Hypothalamus (tissue), 51 donors: ENCODE results near the gene ADA.
"Not testable (repeated sequence)": the region's sequence is repeated elsewhere in the genome, so short reads cannot be mapped to it uniquely, and the experiment has no call there.

Experiments used
- DNase-seq, 51 donors: peaks; one replicate each; lab custom pipeline; 2025; lab: John Stamatoyannopoulos, UW

Gene ADA

DNA sequence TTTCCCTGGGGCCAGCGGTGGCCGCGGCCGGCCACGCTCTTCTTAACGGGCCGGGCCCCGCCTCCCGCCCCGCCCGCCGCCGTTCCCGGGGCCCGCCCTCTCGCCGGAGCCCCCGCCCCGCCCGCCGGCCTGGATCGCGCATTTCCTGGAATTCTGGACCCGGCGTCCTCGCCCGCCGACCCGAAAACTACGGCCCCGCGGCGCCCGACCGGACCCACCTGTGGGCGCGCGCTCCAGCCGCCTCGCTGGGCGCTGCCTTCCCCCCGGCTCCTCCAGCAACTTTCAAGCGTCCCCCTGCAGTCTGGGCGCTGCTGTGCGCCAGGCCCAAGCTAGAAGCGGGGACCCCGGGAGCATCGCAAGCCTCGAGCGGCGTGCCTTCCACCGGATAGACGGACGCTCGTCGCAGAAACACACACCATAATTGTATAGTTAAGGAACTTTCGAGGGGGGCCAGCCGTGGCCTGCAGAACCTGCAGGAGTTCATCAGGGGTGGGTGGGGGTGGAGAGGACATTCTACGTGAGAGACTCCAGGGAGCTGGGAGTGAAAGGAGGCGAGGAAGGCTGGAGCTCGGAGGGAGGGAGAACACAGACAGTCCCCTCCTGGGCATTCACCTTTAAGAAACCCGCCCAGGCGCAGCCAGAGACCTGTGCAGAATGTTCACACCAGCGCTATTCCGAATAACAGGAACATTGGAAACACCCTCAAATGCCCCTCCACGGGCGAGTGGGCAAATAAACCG, at the start of gene ADA:
TSS of gene ADA (minus strand) at position 16 of the 740 bp plus-strand sequence. CDS start 92 bp downstream, outside the sequence.
- DNase-seq: peak in 27 of 51 donors; percentile 8 to 75 (median 40)

DNA sequence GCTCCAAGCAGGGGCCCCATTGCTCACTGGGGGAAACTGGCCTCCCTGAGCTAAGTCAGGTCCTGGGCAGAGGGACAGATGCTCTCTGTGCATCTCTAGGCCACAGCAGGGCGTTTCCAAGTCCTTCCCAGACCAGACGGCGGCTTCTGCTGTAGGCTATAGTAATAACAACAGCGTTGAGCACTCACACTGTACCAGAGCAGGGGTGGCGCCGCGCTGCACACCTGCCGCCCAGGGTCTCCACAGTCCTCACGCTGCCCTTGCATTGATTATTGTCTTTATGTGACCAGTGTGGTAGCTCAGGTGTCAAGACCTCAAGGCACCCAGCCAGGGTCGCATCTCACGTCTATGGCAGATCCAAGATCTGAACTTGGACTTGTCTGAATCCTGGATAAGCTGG, 48.8 kb upstream of the ADA start:
- DNase-seq: no peak

DNA sequence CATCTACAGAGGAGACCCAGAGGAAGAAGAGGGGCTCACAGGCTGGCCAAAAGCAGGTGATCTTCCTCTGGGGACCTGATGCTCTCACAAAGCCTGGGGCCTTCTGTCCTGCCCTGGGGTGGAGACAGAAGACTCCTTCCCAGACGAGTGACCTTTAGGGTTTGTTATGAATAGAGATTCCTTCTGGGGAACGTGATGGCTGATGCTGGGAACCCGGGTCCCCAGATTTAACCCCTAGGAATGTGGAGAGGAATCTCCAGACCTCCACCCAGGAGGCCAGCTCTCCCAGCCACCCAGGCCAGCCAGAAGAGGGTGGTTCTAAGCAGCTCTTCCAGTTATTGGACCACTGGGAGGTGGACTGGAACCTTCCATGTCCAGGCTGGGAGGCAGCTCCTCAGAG, 46.9 kb upstream of the ADA start:
- DNase-seq: no peak

DNA sequence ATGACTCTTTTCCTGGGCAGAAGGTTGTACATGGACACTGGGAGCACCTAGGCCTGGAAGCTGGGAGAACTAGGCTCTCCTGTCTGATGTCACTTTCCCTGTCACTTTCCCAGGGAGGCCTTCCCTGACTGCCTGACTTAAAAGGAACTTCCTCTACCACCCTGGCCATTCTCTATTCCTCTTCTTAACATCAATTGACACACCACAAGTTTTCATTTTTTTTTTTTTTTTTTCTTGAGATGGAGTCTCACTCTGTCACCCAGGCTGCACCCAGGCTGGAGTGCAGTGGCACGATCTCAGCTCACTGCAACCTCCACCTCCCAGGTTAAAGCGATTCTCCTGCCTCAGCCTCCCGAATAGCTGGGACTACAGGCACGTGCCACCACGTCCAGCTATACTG, 45.5 kb upstream of the ADA start:
- not testable (repeated sequence) for DNase-seq

DNA sequence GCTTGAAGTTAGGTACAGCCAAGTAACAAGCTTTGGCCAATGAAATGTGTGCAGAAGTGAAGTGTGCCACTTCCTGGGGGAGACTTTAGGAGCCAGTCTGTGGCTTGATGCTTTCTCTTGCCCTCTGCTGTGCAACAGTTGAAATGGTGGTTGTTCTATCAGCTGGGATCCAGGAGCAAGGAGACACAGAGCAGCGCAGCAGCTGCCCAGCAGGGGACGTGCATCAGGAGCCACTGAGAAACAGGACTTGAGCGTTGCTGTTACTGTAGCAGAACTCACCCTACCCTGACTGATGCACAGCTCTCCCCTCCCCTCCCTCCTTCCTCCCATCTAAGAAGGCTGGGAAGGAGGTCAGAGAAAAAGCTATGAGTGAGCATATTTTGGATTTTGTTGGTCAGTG, 44.8 kb upstream of the ADA start:
- no peak for DNase-seq

DNA sequence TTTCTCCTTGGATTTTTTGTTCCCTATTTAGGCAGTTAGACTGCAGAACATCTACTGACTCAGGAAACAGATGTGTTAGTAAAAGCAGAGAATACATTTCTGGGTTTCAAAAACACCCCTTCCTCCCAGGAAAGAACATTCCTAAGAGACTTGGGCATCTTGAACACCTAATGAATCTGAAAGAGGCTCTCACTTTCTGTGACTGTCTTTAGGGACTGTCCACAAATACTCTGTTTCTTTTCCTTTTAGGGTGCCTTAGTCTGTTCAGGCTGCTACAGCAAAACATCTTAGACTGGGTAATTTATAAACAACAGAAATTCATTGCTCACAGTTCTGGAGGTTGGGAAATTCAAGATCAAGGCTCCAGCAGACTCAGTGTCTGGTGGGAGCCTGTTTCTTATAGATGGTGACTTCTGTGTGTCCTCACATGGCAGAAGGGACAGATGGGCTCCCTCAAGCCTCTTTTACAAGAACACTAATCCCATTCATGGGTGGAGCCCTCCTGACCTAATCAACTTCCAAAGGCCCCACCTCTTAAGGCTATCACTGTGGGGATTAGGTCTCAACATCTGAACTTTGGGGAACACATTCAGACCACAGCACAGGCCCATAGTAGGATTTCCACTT, 44.3 kb upstream of the ADA start:
- no peak for DNase-seq

DNA sequence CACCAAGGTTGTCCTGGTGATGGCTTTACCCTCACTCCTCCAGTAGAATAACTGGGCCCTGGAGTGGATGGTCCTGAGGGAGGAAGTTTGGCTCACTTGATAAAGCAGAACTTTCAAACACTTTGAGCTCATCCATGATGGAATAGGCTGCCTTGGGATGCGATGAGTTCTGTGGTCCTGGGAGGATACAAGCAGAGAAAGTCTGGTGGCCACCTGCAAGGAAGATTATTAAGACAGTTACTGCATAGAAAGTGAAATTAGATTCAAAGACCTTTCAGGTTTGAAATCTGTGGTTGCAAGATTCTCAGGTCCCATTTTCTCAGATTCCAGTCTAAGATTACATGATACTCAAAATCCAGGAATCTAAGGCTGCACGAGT, 43.8 kb upstream of the ADA start:
- no peak for DNase-seq

DNA sequence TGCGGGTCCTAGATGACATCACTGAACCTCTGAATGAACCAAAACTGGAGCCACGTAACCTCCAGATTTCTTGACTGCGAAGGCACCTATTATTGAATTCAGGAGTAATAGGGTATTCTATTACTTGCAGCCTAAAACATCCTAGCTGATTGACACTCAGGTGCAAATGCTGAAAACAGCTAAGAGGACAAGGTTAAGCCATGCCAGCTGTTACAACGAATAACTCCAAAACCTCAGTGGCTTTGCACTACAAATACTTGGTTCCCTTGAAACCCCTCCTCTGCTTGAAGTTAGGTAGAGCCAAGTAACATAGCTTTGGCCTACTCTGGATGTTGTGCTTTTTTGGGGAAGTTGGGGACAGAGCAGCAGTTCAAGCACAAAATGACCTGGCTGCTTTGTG, 42.7 kb upstream of the ADA start:
- no peak for DNase-seq

DNA sequence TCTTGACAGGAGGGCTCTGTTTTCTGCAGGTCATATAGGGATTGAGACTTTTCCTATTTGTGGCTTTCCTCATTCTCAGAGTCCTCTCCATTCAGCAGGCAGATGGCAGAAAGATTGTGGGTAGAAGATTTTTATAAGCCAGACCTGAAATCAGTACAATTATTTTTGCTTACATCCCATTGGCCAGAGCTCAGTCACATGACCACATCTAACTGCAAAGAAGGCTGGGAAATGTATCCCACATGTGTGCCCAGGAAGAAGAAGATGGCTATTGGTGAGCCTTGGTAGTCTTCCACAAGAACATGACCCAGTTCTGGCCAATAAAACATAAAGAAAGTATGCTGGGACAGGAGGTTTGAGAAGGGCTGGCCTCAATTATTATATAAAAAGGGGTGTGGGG, 42.1 kb upstream of the ADA start:
- DNase-seq: no peak

DNA sequence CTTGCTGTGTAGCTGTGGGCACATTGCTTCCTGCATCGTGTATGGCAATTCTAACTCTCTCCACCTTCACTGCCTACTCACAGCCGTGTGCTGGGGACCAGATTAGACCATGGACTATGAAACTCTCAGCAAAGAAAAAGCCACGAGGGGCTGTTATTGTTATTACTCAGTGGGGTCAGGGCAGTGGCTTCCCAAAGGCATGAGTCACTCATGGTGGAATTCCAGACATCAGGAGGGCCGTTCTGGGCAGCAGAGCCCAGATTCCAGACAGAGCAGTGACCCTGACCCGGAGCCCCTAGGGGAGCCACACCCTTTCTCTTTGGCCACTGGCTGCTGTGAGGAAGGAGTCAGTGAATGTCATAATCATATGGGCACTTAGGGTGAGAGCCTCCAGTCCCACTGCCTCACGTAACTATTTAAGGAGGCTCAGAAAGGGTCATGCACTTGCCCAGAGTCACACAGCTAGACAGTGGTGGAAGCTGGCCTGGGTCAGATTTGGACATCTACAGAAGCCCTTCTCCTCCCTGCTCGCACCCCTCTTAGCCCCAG, 41.5 kb upstream of the ADA start:
- peak in 1 of 51 donors; percentile 14 for DNase-seq

DNA sequence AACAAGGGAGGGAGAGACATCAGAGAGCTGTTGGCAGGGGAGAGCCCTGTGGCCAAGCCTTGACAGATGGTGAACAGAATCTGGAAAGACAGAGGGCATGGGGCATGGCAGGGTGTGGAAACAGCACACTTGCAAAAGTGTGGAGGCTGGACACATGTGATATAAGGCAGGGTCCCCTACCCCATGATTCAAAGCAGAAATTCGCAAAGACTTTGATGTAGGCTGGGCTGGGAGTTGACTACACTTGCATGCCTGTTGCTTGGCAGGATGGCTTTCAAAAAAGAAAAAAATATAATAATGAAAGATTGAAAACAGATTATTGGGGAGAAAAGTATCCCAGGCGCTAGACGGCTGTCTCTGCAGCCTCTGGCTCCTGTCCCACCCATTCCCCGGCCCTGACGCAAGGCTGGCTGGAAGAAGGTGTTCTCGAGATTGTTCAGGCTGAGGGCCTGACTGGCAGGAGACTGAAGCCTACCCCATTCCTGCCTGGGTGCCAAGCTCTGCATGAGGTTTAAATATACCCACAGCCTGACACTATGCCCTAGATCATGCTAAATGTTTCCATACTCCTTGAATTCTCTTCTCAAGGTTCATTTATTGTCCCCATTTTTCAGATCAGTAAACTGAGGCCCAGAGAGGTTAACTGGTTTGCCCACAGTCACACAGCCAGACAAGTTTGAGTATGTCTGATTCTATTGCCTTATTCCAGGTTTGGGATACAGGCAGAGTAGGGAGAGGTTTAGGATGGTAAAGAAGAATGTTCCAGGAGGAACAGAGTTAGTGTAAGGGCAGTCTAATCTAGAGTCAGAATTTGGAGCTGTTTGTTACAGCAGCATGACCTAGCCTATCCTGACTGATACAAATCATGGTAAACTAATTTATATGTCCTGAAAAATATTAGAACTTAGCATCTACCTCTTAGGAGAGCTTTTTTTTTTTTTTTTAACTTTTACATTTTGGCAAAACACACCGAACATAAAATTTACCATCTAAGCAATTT, 40.2 kb upstream of the ADA start:
- peak in 1 of 51 donors; percentile 12 for DNase-seq

DNA sequence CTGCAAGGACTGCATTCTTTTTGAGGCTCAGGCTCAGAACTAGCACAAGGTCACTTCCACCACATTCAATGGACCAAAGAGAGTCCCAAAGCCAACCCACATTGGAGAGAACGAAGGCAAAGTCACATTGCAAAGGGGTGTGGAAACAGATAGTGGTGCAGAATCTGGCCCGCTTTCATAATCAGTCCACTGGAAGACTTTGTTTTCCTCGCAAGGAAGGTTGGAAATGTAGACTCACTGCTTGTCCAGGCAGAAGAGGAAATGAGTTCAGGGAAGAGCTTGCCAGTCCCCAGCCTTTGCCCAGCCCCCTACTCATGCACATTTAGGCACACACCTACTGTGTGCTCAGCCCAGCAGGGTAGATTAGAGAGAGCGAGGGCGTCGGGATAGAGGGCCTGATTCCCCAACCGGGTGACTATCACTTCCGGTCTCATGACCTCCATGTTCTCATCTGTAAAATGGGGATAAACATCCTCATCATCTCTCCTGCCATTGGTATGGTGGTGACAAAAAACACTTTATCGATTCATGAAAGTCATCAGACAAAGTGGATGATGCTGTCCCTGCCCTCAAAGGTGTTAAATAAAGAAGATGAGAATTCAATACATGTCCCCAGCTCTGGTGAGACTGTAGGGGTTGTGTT, 39.4 kb upstream of the ADA start:
- DNase-seq: no peak

DNA sequence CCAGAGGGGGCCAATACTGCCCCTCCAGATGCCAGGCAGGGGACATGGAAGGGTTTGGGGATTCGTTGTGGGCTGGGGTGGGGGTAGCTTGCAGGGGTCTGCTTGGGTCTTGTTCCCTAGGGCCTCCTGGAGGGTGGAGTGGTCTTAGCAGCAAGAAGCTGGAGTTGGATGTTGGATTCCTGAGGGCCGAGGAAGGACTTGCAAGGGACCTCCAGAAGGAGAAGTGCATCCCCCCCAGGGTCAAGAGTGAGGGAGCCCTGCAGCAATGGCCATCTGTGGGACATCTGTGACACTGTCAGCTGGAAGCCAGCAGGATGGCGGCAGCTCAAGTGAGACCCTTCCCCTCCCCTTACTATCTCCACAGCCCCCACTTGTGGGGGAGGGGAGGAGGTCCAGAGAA, 38.3 kb upstream of the ADA start:
- no peak for DNase-seq

DNA sequence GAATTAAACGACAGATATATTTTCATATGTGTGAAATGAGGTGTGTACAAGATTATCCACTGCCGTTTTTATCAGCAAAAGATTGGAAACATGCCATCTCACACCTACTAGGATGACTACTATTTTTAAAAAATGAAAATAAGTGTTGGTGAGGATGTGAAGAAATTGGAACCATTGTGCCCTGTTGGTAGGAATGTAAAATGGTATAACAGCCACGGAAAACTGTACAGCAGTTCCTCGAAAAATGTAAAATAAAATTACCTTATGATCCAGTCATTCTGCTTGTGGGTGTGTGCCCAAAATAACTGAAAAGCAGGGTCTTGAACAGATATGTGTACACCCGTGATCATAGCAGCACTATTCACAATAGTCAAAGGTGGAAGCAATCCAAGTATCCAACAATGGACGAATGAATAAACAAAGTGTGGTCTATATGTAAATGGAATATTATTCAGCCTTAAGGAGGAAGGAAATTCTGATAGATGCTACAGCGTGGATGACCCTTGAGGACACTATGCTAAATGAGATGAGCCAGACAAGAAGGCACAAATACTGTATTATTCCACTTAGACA, 36.6 kb upstream of the ADA start:
- peak in 1 of 51 donors; percentile 20 for DNase-seq

DNA sequence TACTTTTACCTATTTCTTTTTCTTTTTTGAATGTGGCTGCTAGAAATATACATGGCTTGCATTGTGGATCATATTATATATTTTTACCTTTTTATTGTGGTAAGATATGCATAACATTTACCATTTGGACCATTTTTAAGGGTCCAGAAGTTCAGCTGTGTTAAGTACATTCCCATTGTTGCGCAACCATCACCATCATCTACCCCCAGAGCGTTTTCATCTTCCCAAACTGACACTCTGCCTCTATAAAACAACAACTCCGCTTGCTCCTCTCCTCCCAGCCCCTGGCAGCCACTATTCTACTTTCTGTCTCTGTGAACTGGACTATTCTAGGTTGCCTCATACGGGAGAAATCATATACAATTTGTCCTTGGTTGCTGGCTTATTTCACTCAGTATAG, 35.4 kb upstream of the ADA start:
- no peak for DNase-seq

DNA sequence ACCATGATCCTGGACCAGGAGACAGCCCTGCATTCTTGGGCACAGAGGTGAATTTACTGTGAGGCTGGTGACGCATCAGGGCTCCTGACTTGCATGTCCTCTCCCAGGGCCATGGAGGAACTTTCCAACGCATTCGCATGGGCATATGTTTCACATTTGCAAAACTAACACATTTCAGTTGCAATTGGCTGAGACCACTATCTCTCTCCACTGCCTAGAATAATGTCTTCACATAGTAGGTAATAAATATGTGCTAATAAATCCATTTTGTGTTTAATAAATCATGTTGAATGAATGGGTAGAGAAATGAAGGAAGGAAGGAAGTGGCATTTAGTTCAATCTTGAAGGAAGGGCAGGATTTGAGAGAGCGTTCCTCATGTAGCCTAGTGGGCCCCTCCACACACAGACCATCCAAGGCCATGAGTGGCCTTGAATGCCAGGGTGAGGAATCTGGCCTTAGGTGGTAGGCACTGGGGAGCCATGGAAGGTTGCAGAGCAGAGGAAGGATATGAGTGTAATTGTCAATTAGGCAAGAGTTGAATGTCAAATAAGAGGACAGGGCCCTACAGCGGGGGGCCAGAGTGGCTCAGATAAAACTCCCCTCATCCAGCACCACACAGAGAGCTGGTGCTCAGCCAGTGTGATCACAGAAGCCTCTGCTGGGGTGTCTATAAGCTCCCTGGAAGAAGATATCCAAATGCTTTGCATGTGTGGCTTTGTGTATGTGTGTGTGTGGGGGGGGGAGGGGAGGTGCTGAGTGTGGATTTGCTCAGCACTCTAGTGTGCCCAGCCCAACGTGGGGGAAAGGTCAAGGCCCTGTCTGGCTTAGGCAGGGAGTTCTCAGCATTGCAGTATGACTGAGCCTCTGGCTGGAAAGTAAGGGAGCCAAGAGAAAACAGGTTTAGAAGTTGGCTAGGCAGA, 32.8 kb upstream of the ADA start:
- DNase-seq: no peak

DNA sequence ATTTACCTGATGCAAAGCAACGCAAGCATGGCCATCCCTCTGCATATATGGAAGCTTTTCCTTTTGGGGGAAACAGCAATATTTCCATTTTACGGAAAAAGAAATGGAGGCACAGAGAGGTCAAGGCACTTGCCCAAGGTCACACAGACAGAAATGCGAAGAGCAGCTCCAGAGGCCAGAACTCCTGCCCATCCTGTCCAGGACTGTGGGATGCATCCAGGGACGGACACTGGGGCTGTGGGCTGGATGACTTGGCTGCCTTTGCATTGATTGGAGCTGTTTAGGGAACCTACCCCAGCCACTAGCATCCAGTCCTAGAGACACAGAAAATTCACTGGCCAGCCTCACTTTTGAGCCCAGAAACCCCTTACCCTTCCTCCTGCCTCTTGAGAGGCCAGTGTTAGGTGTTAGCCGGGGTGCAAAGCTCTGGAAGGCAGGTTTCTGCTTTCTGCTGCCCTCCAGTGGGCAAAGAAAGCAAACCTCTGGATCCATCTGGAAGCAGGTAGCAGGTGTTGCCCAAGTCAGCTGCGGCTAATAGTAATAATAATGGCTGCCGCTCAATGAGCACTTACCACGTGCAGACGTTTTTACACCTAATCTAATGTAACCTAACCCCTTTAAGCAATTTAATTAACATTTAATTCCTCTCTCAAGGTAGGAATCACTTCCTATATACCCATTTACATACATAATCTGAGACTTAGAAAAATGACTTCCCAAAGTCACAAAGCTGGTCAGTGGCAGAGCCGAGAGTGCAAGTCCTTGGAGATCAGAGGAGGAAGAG, 32.0 kb upstream of the ADA start:
- DNase-seq: peak in 18 of 51 donors; percentile 10 to 55 (median 22)
